Chondrocyte (in vitro differentiated cells): ENCODE results near the gene FCN1. TPM values are rescaled to one million over a fixed set of nuclear protein-coding genes. Genes with fewer than 3 reads are reported as not detected.
A peak's percentile ranks its signal among the peaks of the same experiment; 100 is the strongest.

Experiments
- DNase-seq: peaks from one replicate; pipeline ENCODE4 v3.0.0; 2021; ENCODE audit warnings: mixed read lengths, low spot score
- H3K27ac Mint-ChIP-seq: one replicate; pipeline ENCODE4 v1.8.0; 2021; ENCODE audit warnings: mild to moderate bottlenecking, moderate library complexity, mixed read lengths; ENCODE audit not compliant: unreplicated experiment
- H3K27me3 Mint-ChIP-seq: 2 replicates; pipeline ENCODE4 v1.8.0; 2021; ENCODE audit warnings: low read depth, mixed read lengths
- H3K36me3 Mint-ChIP-seq: 2 replicates; pipeline ENCODE4 v1.8.0; 2021; ENCODE audit warnings: low read depth, mixed read lengths
- H3K4me1 Mint-ChIP-seq: 2 replicates; pipeline ENCODE4 v1.8.0; 2021; ENCODE audit warnings: low read depth, mild to moderate bottlenecking, mixed read lengths
- H3K4me3 Mint-ChIP-seq: one replicate; pipeline ENCODE4 v1.8.0; 2021; ENCODE audit warnings: mild to moderate bottlenecking, moderate library complexity, mixed read lengths; ENCODE audit not compliant: unreplicated experiment
- H3K9me3 Mint-ChIP-seq: 2 replicates; pipeline ENCODE4 v1.8.0; 2021; ENCODE audit warnings: low read depth, mixed read lengths
- total RNA-seq: library from RNA; stranded (reverse); gene quantifications from 3 replicates; pipeline ENCODE4 v1.2.1, GENCODE V29; 2021
- TF ChIP-seq, protein P1 (sequence below): fragments of 200-600 bp; sonication (generic); IDR thresholded peaks from 2 replicates; pipeline ENCODE4 v1.5.0; 2021; ENCODE audit warnings: antibody characterized with exemption, mild to moderate bottlenecking, moderate library complexity

Gene FCN1
- total RNA-seq, 1 donor from 2014 or later = not detected

GRCh38 chr9:134944916-134945315, 27.2 kb upstream of the FCN1 start:
- H3K4me1 Mint-ChIP-seq = no peaks in the 10 kb centered on the region
- no peak overlapping the region for H3K4me3 Mint-ChIP-seq
- peaks cover 37% of the 10 kb centered on the region for H3K27me3 Mint-ChIP-seq
- peak; percentile 55 for DNase-seq
- no peak overlapping the region for H3K27ac Mint-ChIP-seq
- no peaks in the 10 kb centered on the region for H3K9me3 Mint-ChIP-seq
- H3K36me3 Mint-ChIP-seq = no peaks in the 10 kb centered on the region
- TF ChIP-seq, protein P1, sequence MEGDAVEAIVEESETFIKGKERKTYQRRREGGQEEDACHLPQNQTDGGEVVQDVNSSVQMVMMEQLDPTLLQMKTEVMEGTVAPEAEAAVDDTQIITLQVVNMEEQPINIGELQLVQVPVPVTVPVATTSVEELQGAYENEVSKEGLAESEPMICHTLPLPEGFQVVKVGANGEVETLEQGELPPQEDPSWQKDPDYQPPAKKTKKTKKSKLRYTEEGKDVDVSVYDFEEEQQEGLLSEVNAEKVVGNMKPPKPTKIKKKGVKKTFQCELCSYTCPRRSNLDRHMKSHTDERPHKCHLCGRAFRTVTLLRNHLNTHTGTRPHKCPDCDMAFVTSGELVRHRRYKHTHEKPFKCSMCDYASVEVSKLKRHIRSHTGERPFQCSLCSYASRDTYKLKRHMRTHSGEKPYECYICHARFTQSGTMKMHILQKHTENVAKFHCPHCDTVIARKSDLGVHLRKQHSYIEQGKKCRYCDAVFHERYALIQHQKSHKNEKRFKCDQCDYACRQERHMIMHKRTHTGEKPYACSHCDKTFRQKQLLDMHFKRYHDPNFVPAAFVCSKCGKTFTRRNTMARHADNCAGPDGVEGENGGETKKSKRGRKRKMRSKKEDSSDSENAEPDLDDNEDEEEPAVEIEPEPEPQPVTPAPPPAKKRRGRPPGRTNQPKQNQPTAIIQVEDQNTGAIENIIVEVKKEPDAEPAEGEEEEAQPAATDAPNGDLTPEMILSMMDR = no peak

- peaks cover 38% of the 10 kb centered on the region for H3K27me3 Mint-ChIP-seq
- DNase-seq = peak; percentile 42
- no peaks in the 10 kb centered on the region for H3K9me3 Mint-ChIP-seq
- TF ChIP-seq, protein P1 = no peak
- no peaks in the 10 kb centered on the region for H3K4me1 Mint-ChIP-seq
- H3K36me3 Mint-ChIP-seq = no peaks in the 10 kb centered on the region
- H3K4me3 Mint-ChIP-seq = no peak overlapping the region
- H3K27ac Mint-ChIP-seq = no peak overlapping the region
Measured at GRCh38 chr9:134944351-134944802, 26.7 kb upstream of the FCN1 start.

DNA sequence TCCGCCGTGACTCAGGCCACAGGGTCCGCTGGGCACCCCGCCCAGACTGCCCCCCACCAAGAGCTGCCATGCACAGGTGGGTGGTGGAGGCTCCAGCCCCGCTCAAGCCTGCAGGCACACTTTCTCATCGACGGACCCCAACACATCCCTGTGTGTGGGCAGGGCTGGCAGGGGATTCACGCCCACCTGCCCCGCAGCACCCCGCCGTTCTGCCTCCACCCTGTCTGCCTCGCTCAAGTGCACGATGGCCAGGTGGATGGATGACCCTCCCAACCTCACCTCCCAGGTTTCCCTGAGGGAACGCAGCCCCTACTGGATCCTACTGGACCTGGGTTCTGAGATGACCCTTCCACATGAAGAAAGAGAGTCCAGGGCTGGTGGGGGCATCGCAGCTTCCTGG, 26.1 kb upstream of the FCN1 start:
- Mint-ChIP-seq H3K27ac (no peak overlapping the region), H3K36me3 (no peaks in the 10 kb centered on the region), H3K4me3 (no peak overlapping the region), H3K27me3 (peaks cover 37% of the 10 kb centered on the region), H3K4me1 (no peaks in the 10 kb centered on the region), H3K9me3 (no peaks in the 10 kb centered on the region)
- peak; percentile 85 for DNase-seq
- TF ChIP-seq, protein P1 = no peak

DNA sequence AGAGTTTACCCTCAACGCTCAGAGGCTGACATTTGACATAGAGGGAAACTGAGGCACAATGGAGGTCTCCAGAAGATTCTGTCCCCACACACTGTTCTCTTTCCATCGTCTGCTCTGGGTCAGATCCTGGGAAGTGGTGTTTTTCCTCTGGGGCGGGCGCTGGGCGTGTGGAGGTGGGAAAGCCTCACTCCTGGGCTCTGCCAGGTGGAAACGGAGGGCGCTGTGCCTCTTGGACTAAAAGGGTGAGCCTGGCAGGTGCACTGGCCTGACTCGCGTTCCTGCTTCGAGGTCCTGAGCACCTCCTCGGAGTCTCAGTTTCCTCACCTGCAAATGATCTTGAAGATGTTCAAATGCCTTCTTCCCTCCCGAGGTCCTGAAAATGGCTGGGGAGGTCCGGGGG, 25.7 kb upstream of the FCN1 start:
- peak; percentile 55 for DNase-seq
- H3K9me3 Mint-ChIP-seq = no peaks in the 10 kb centered on the region

DNA sequence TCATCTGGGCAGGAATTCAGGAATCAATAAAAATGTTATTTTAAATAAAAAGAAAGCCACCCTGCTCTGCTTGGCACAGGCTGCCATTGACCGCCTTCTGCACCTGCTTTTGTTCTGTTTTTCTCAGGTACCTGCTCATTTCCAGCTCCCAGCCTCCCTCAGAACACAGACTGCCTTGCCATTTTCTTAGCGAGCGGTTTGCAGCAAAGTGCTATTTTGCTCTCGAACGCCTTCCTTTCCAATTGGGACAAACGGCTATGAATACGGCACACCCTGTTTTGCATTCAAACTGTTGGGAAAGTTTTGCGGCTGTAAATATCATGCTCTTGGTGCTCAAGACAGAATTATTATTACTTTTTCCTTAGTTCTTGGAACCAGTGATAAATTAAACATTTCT, 25.1 kb upstream of the FCN1 start:
- Mint-ChIP-seq H3K36me3 (no peaks in the 10 kb centered on the region), H3K4me3 (no peak overlapping the region), H3K27me3 (peaks cover 34% of the 10 kb centered on the region), H3K27ac (no peak overlapping the region), H3K4me1 (no peaks in the 10 kb centered on the region), H3K9me3 (no peaks in the 10 kb centered on the region)
- TF ChIP-seq, protein P1 = no peak
- DNase-seq = no peak

More for the DNA sequence above, 25.7 kb upstream of the FCN1 start:
- Mint-ChIP-seq H3K4me1 (no peaks in the 10 kb centered on the region), H3K36me3 (no peaks in the 10 kb centered on the region), H3K27ac (no peak overlapping the region), H3K27me3 (peaks cover 37% of the 10 kb centered on the region), H3K4me3 (no peak overlapping the region)
- TF ChIP-seq, protein P1 = no peak
